Activated naive CD4-positive, alpha-beta T cell treated with anti-CD3 and anti-CD28 coated beads for 36 hours (primary cell): ENCODE results near the gene EFEMP2. TPM values are rescaled to one million over a fixed set of nuclear protein-coding genes. Genes with fewer than 3 reads are reported as not detected.

Experiments
- CTCF ChIA-PET: fragments of 350-600 bp; sonication (Branson Sonifier 250); formaldehyde crosslinking; loops from one replicate; lab custom pipeline; 2021; ENCODE audit warnings: antibody characterized with exemption; lab: Charles Lee
- DNase-seq: peaks from one replicate; pipeline ENCODE4 v3.0.0-alpha.2; 2020
- H3K27ac Mint-ChIP-seq: one replicate; pipeline ENCODE4 v1.8.0; 2021; ENCODE audit warnings: mild to moderate bottlenecking, mixed read lengths
- H3K27me3 Mint-ChIP-seq: one replicate; pipeline ENCODE4 v1.8.0; 2021; ENCODE audit warnings: low read depth, mixed read lengths
- H3K36me3 Mint-ChIP-seq: one replicate; pipeline ENCODE4 v1.8.0; 2021; ENCODE audit warnings: low read depth, mixed read lengths
- H3K4me1 Mint-ChIP-seq: one replicate; pipeline ENCODE4 v1.8.0; 2021; ENCODE audit warnings: low read depth, mixed read lengths
- H3K4me3 Mint-ChIP-seq: one replicate; pipeline ENCODE4 v1.8.0; 2021; ENCODE audit warnings: mild to moderate bottlenecking, moderate library complexity, mixed read lengths
- H3K9me3 Mint-ChIP-seq: one replicate; pipeline ENCODE4 v1.8.0; 2021; ENCODE audit warnings: mixed read lengths
- intact Hi-C: fragments of 100-400 bp; cut with micrococcal nuclease; formaldehyde crosslinking; loops from one replicate; pipeline ENCODE4 v1.15.1; 2023
- total RNA-seq, 2 experiments: library from RNA; stranded (reverse); gene quantifications; one replicate each; pipeline ENCODE4 v1.2.3, GENCODE V29; 2021

The EFEMP2 gene
- total RNA-seq, result 10 to 100 TPM; 10.1 to 11.5 TPM

- Mint-ChIP-seq H3K27me3 (no peaks in the 10 kb centered on the region), H3K4me1 (peaks cover 15% of the 10 kb centered on the region), H3K4me3 (peak within 1 kb of the TSS; percentile 87), H3K36me3 (no peaks in the 10 kb centered on the region), H3K27ac (peak within 1 kb of the TSS; percentile 82), H3K9me3 (no peaks in the 10 kb centered on the region)
- DNase-seq, result no peak
- intact Hi-C loops, result loop anchor here (2.0 kb wide), 2 partner anchors 14 to 16 kb away; partner anchors contain the start of genes CFL1 and FIBP
- CTCF ChIA-PET, result interaction anchor here (0.6 to 5.0 kb wide), 3 partner anchors 13 to 103 kb away, joined by 3 to 57 read pairs (median 22); partner anchors contain the start of genes FIBP and MUS81
These were observed at the start of gene EFEMP2 for GRCh38 chr11:65872586-65873317. EFEMP2 (minus strand) TSS chr11:65872800; CDS start chr11:65872354, 446 bp downstream.

GRCh38 chr11:65921876-65922275, 49.3 kb upstream of the EFEMP2 start:
- no peak for DNase-seq
- H3K4me3 Mint-ChIP-seq, result no peak overlapping the region
- H3K36me3 Mint-ChIP-seq, result peaks cover 8% of the 10 kb centered on the region
- no peaks in the 10 kb centered on the region for H3K9me3 Mint-ChIP-seq
- CTCF ChIA-PET, result interaction anchor here (0.6 to 1.5 kb wide), 2 partner anchors 68 to 100 kb away, joined by 4 read pairs; no protein-coding TSS in a partner anchor
- peaks cover 26% of the 10 kb centered on the region for H3K4me1 Mint-ChIP-seq
- H3K27me3 Mint-ChIP-seq, result no peaks in the 10 kb centered on the region
- H3K27ac Mint-ChIP-seq, result peak overlapping the region; percentile 57
- intact Hi-C loops, result no loop called here

GRCh38 chr11:65921033-65921555, 48.5 kb upstream of the EFEMP2 start:
- H3K4me1 Mint-ChIP-seq, result peaks cover 31% of the 10 kb centered on the region
- intact Hi-C loops, result no loop called here

GRCh38 chr11:65920372-65920802, 47.8 kb upstream of the EFEMP2 start:
- peak overlapping the region; percentile 93 for H3K4me3 Mint-ChIP-seq
- CTCF ChIA-PET, result no interaction called here
- H3K27ac Mint-ChIP-seq, result no peak overlapping the region
- peaks cover 32% of the 10 kb centered on the region for H3K4me1 Mint-ChIP-seq
- DNase-seq, result no peak
- intact Hi-C loops, result no loop called here
- H3K9me3 Mint-ChIP-seq, result no peaks in the 10 kb centered on the region
- no peaks in the 10 kb centered on the region for H3K27me3 Mint-ChIP-seq
- peaks cover 8% of the 10 kb centered on the region for H3K36me3 Mint-ChIP-seq

More at GRCh38 chr11:65921033-65921555, 48.5 kb upstream of the EFEMP2 start:
- no peak for DNase-seq
- CTCF ChIA-PET, result interaction anchor here (1.5 kb wide), 1 partner anchor 101 kb away, joined by 4 read pairs; no protein-coding TSS in a partner anchor
- no peaks in the 10 kb centered on the region for H3K9me3 Mint-ChIP-seq
- no peaks in the 10 kb centered on the region for H3K27me3 Mint-ChIP-seq
- H3K4me3 Mint-ChIP-seq, result peak overlapping the region; percentile 93
- peaks cover 8% of the 10 kb centered on the region for H3K36me3 Mint-ChIP-seq
- H3K27ac Mint-ChIP-seq, result no peak overlapping the region

- Mint-ChIP-seq H3K27me3 (no peaks in the 10 kb centered on the region), H3K4me1 (peaks cover 38% of the 10 kb centered on the region), H3K9me3 (no peaks in the 10 kb centered on the region), H3K27ac (peak overlapping the region; percentile 76), H3K4me3 (peak overlapping the region; percentile 93), H3K36me3 (peaks cover 8% of the 10 kb centered on the region)
- peak; percentile 64 for DNase-seq
- CTCF ChIA-PET, result no interaction called here
- intact Hi-C loops, result loop anchor here (1.0 to 5.0 kb wide), 8 partner anchors 19 to 348 kb away; partner anchors contain the start of genes CCDC85B, FOSL1, RAB1B and SART1
These were observed 47.2 kb upstream of the EFEMP2 start for GRCh38 chr11:65919573-65920371.

GRCh38 chr11:65919141-65919572, 46.6 kb upstream of the EFEMP2 start, which contains the start of gene DRAP1:
DRAP1 (plus strand) TSS chr11:65919426; CDS start chr11:65919502, 76 bp downstream.
- H3K4me3 Mint-ChIP-seq, result peak within 1 kb of the TSS; percentile 93
- DNase-seq, result peak; percentile 99
- peak within 1 kb of the TSS; percentile 84 for H3K27ac Mint-ChIP-seq
- no peaks in the 10 kb centered on the region for H3K9me3 Mint-ChIP-seq
- peaks cover 41% of the 10 kb centered on the region for H3K4me1 Mint-ChIP-seq
- H3K36me3 Mint-ChIP-seq, result peaks cover 8% of the 10 kb centered on the region
- CTCF ChIA-PET, result no interaction called here
- intact Hi-C loops, result loop anchor here (1.0 to 5.0 kb wide), 8 partner anchors 19 to 348 kb away; partner anchors contain the start of genes CCDC85B, FOSL1, RAB1B and SART1
- no peaks in the 10 kb centered on the region for H3K27me3 Mint-ChIP-seq

- no peaks in the 10 kb centered on the region for H3K27me3 Mint-ChIP-seq
- no peaks in the 10 kb centered on the region for H3K9me3 Mint-ChIP-seq
- peaks cover 41% of the 10 kb centered on the region for H3K4me1 Mint-ChIP-seq
- H3K36me3 Mint-ChIP-seq, result peaks cover 8% of the 10 kb centered on the region
- CTCF ChIA-PET, result interaction anchor here (0.6 to 1.3 kb wide), 4 partner anchors 29 to 58 kb away, joined by 3 to 8 read pairs (median 4); partner anchors contain the start of gene FIBP
- peak within 1 kb of the TSS; percentile 93 for H3K4me3 Mint-ChIP-seq
- intact Hi-C loops, result loop anchor here (1.0 to 5.0 kb wide), 8 partner anchors 18 to 349 kb away; partner anchors contain the start of genes CCDC85B, FOSL1, RAB1B and SART1
- no peak for DNase-seq
- H3K27ac Mint-ChIP-seq, result peak within 1 kb of the TSS; percentile 84
These were observed 45.9 kb upstream of the EFEMP2 start, which contains the start of gene C11orf68 for GRCh38 chr11:65918211-65919140. C11orf68 (minus strand) TSS chr11:65919062; CDS start chr11:65919031, 31 bp downstream.

- DNase-seq, result no peak
- Mint-ChIP-seq H3K27me3 (no peaks in the 10 kb centered on the region), H3K36me3 (peaks cover 3% of the 10 kb centered on the region), H3K9me3 (no peaks in the 10 kb centered on the region), H3K4me3 (peak overlapping the region; percentile 93), H3K4me1 (peaks cover 39% of the 10 kb centered on the region), H3K27ac (peak overlapping the region; percentile 84)
- intact Hi-C loops, result loop anchor here (5.0 kb wide), 1 partner anchor 350 kb away; the partner anchor contains the start of gene RAB1B
- CTCF ChIA-PET, result interaction anchor here (0.6 to 1.3 kb wide), 5 partner anchors 28 to 57 kb away, joined by 3 to 8 read pairs (median 4); partner anchors contain the start of gene FIBP
These were observed 45.0 kb upstream of the EFEMP2 start for GRCh38 chr11:65917434-65918210.

GRCh38 chr11:65917077-65917433, 44.5 kb upstream of the EFEMP2 start:
- Mint-ChIP-seq H3K27me3 (no peaks in the 10 kb centered on the region), H3K9me3 (no peaks in the 10 kb centered on the region), H3K4me1 (peaks cover 38% of the 10 kb centered on the region), H3K36me3 (peaks cover 2% of the 10 kb centered on the region), H3K27ac (peak overlapping the region; percentile 12), H3K4me3 (peak overlapping the region; percentile 52)
- intact Hi-C loops, result loop anchor here (5.0 kb wide), 1 partner anchor 350 kb away; the partner anchor contains the start of gene RAB1B
- CTCF ChIA-PET, result interaction anchor here (0.6 to 1.2 kb wide), 2 partner anchors 29 to 30 kb away, joined by 3 to 4 read pairs; partner anchors contain the start of gene FIBP
- DNase-seq, result no peak

- Mint-ChIP-seq H3K27me3 (no peaks in the 10 kb centered on the region), H3K36me3 (peaks cover 1% of the 10 kb centered on the region), H3K27ac (no peak overlapping the region), H3K4me1 (peaks cover 38% of the 10 kb centered on the region), H3K4me3 (peak overlapping the region; percentile 52), H3K9me3 (no peaks in the 10 kb centered on the region)
- CTCF ChIA-PET, result interaction anchor here (1.5 kb wide), 1 partner anchor 16 kb away, joined by 7 read pairs; no protein-coding TSS in a partner anchor
- intact Hi-C loops, result loop anchor here (5.0 kb wide), 1 partner anchor 351 kb away; the partner anchor contains the start of gene RAB1B
- DNase-seq, result no peak
These were observed 43.8 kb upstream of the EFEMP2 start for GRCh38 chr11:65916391-65916790.
